NCI-H510A (cell line): Measurements from ENCODE around the gene ADAMTS18.
A peak's percentile ranks its signal among the peaks of the same experiment; 100 is the strongest.

Experiments
- DNase-seq: peaks from one replicate; lab custom pipeline; 2025; lab: John Stamatoyannopoulos, UW

ADAMTS18 gene

DNA sequence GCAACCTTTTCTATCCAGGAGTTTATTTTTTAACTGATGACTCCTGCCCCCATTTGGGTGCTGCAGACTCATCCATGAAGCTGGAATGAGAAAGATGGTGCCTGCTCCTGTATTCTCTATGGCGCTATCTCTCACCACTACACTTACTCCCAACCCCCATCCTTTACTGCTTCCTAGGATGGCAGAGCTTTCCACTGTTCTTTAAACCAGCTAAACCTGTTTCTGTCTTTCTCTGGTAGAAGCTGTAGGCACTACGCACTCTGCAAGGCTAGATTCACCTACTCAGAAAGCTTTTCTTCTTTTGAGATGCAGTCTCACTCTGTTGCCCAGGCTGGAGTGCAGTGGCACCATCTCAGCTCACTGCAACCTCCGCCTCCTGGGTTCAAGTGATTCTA, 47.0 kb downstream of the ADAMTS18 start:
- DNase-seq: peak; percentile 71

DNA sequence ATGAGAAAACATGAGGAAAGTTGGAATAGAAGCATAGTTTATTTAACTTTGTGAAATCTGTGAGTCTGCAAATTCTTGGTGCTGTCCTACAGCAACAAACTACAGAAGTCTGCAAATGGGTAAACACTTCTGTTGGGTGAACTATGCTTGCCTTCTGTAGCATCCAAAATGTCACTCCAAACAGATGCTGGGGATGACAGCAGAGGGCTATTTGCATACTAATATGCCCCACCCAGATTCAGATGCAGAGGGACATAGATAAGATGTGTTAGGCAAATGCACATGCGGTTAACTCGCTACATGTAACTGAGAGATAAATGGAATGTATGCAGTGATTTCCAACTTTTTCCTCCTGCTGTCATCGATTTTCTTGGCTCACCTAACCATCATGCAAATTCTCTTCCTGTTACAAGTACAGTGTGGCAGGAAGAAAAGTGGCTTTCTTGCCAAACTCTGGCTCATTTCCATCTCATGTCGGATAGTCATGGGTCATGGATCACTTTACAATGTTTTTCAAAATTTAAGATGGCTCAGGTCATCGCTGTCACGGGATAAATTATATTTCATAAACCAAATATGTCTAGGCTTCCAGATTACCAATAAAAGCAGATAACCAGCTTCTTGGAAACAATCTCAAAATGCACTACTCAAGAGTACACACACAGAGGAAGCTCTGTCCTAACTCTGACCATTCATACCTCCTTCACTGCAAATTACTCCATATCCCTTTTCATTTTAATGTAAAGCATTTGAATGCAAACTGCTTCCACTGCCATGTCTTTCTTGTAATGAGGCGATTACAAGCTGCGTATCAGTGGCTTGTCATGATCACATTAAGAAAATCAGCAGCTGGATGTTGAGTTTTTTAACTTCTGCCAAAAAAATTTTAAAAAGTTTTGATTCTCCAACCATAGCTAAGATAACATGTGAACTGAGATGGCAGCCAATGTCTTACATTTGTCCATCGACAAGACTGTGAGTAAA, 47.7 kb downstream of the ADAMTS18 start:
- DNase-seq: no peak

DNA sequence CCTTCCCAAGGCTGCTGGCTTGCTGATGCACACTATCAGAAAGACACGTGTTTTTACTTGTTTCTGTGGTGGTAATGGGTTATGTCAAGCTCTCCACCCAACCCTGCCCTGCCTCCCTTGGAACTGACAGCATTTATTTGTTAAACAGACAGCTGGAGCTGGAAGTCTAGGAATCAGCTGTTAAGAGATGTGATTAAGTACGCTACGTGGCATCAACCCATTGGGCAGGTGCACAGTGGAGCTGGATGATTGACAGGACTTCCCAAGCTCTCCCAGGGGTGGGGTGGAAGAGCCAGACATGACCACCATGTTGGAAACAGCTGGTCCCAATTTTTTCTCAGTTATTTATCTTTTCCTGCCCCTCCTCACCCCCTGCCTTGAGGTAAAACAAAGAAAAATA, 49.4 kb downstream of the ADAMTS18 start:
- DNase-seq: no peak

DNA sequence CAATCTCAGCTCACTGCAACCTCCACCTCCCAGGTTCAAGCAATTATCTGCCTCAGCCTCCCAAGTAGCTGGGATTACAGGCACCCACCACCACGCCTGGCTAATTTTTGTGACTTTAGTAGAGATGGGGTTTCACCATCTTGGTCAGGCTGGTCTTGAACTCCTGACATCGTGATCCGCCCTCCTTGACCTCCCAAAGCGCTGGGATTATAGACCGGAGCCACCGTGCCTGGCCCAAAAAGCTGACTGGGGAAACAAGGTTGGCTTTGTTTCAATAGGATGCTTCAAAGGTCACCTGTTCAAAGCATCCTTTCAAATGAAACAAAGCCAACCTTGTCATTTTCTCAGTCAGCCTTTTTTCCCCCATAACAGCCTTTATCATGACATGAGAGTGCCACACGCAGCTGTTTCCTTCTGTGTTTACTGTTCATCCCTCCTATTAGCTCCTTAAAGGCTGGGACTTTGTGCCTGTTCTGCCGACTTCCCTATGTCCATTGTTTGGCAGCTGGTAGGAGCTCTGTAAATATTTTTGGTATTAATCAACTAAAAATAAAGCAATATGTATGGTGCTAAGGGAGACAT, 51.1 kb downstream of the ADAMTS18 start:
- DNase-seq: no peak

DNA sequence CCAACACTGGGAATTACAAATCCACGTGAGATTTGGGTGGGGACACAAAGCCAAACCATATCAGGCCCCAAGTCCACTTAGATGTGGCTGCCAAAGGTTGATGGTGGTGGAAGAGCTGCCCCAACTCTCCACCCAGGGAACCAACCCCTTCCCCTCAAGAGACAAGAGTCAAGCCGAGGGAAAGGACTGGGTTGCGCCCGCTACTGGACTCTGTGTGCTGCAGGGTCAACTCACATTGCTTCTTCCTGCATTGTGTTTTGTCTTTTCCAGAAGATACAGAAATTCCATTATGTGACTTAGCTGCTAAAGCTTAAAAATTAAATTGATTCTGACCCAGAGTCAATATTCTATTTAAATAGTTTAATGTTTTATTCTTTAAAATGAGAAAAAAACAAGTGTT, 58.5 kb downstream of the ADAMTS18 start:
- no peak for DNase-seq

DNA sequence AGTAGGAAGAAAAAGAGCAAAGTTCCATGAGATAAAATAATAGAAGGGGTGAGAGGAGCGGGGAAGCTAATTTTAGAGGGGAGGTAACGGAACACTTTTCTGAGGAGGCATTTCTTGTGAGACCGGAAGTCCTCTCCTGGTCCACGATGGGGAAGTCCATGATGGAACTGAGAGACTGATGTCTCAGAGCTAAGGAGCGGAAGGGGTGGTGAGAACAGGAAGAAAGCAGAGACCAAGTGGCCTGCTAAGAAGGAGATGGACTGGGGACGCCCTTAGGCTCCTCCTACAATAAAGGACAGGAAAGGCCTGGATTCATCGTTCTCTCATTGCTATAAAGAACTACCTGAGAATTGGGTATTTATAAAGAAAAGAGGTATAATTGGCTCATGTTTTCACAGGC, 59.4 kb downstream of the ADAMTS18 start:
- no peak for DNase-seq

DNA sequence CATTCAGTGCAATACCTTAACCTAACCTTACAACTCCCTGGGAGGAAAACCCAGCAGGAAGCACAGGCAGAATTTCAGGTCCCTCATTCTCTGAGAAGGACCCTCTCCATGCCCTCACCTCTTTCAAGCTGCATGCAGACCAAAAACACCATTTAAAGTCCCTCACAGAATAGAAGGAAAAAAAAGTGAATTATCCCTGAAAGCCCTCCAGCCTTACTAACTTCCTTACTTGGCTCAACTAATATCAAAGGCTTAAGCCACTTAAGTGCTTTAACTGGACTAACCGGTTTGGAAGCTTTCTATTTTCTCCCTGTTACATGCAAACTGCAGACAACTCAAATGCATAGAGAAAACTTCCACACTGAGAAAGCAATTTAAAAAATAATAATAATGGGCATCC, 60.5 kb downstream of the ADAMTS18 start:
- DNase-seq: peak; percentile 52

DNA sequence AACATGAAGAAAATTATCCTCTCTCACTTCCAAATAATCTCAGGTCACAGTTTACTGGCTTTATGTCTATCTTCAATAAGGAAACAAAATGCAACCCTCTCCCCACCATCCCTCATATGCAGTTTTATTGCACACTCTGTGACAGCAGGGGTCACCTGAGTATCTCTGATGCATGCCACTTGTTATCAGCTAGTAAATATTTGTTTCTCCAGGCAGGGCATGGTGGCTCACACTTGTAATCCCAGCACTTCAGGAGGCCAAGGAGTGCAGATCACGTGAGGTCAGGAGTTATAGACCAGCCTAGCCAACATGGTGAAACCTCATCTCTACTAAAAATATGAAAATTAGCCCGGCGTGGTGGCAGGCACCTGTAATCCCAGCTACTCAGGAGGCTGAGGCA, 61.1 kb downstream of the ADAMTS18 start:
- DNase-seq: peak; percentile 66

DNA sequence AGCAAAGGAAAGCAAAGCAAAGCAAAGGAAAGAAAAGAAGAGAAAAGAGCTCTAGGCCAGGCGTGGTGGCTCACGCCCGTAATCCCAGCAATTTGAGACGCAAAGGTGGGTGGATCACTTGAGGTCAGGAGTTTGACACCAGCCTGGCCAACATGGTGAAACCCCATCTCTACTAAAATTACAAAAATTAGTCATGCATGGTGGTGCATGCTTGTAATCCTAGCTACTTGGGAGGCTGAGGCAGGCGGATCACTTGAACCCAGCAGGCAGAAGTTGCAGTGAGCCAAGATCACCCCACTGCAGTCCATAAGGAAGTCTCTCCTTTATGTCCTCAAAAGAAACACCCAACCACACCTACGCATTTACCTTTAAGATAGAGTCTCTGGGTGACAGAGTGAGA, 70.1 kb downstream of the ADAMTS18 start:
- DNase-seq: no peak

DNA sequence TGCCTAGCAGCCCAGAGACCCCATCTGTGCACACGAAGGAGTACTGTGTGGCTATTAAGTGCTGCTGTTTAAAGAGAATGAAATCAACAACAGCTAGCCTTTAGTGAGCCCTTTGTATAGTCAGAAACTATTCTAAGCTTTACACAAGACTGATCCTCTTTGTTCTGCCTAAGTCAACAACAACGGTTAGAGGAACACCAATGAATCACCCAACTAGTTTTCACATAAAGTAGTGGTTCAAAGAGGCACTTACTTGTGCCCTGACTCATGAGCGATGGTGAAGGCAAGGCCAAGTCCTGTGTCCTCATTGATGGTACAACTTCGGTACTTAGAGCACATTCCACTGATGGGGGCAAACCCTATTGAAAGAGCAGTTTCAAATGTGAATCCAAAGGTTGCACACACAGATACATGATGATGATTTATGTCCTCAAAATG, 75.8 kb downstream of the ADAMTS18 start:
- peak; percentile 63 for DNase-seq

DNA sequence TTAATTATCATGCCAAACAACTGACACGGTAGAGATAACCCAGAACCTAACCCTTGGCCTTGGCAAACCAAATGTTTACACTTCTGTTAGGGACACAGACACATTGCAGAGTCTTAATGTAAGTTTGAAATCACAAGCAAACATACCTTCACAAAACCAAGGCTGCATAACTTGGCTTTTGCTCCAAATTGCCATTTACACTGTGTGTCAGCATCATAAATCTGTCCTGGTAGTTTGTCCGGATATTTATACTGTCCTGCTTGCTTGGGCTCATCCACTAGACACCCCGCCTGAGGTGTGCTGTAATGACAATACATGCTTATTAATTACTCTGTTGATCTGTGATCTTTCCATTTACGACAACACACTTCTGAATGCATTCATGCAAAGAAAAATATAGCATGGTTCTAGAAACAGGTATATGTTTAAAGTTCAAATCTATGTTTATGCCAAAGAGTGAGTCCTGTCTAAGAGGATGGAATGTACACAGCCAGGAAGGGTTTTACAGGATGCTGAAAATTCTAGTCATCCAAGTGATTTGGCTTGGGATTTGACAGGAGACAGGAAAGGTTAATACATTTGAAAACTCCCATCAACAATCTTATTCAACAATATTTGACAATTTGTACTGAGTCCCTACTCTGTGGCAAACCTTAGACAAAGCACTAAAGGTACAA, 81.1 kb downstream of the ADAMTS18 start:
- DNase-seq: no peak

DNA sequence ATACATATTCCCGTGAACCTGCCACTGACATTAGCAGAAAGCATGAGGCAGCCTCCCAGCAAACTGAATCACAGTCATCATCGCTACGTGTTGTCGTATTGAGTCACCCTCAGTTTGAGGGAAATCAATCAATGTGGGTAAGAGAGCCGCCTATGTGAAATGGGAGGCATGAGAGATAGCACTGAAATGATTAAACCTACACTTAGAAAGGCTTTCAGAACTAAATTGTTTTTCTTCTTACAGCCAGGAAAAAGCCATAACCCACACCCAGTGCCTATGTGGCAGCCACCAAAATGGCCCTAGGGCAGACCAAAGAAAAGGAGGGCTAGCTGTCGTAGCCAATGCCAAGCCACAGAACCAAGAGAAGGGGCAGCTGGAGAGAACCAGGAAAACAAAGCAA, 90.5 kb downstream of the ADAMTS18 start:
- no peak for DNase-seq

DNA sequence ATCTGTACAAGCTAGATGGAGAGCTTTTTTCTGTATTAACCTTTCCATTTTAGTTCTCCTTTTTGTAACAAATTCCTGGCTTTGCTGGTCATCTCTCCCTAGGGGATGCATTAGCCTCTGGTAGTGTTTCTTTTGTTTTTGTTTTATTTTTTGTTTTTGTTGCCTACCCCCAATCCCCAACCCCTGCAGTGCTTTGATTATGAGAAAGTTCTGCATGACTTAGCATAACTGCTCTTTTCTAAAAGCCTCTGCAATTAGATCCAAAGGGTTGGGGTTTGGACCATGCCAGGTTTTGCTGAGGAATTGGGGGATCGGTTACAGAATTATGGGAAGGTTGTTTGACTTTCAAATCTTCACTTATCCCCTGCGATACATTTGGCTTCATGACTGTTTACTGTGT, 98.2 kb downstream of the ADAMTS18 start:
- no peak for DNase-seq

DNA sequence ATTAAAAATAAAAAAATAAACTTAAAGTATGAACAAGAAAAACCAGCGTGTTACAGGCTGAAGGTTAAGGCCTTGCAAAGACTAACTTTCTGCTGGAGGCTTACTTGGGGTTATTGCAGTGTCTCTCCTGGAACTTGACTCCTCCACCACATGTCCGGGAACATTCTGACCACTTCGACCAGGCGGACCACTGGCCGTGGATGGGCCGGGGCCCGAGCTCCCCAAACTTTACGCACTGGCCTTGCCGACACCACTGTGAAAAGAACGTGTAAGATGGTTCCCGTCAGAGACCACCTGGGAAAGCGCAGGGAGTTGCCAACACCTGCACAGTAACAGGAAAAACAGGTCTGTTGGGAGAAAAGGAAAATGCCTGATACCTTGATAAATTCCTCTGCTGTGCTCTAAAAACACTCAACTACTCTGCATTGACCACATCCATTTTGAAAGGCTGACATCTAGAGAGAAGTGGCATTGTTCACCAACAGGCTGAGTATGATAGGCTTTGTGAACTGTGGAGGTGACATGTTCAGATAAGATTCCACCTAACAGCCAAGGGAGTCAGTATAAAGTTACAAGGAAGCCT, 99.1 kb downstream of the ADAMTS18 start:
- DNase-seq: no peak

DNA sequence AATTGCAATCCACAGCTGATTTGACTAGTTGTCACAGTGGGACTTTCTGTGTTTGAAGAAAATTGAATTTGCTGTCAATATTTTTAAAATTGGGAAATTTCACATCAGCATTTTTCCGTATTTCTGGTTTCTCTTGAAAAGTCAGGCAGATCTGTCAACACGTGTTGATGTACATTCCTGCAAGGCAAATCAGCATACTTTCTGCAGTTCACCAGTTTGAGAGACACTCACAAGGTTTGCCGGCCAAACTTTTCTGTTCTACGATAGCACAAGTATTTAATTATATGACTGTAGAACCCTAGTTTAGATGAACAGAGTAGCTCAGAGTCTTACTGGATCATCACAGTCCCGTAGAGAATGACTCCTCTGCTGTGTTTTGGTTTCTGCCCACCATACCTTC, 102.0 kb downstream of the ADAMTS18 start:
- no peak for DNase-seq

DNA sequence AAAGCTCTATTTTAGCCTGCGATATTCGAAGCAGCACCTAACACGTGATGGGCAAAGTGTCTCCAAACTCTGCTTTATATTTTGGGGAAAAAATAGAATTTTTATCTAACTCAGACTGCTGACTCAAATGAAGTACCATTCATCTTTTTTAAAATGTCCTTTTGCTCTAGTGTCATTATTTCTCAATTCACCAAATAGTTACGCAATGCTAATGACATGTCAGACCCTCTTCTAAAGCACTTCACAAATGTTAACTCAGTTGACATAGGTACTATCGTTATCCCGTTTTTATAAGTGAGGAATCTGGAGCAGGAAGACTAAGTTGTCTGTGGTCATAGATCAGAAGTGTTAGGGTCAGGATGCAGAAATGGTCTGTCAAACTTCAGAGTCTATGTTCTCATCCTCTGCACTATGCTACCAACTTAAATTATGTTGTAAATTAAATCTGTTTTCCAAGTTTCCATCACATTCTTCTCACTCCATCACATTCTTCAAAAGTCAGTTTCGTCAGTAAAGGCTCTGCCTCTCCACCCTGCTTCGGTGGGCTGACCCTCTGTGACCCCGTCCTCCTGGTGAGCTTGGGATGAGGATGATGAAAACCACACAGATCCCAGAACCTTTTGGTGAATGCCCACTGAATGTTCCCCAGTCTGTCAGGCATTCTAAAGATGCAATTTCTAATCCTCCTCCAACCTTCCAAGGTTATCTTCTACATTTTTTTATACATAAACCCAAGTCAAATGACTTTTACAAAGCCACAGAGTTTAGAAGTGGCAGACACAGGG, 102.8 kb downstream of the ADAMTS18 start:
- DNase-seq: no peak

DNA sequence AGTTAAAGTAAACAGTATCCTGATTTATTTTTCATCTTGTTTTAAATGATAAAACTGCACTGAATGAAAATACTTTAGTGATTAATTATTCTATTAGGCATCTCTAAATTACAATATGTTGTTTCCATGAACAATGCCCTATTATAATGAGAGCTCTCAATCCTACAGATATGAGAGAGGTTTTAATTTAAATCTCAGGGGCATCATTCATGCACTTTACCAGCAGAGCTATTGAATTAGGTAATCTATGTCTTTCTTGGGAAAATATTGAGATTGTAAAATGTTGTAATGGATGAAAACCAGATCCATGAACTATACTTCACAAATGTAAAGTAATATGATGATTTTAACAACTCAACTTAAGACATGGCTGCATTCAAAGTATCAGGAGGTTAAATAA, 103.8 kb downstream of the ADAMTS18 start:
- DNase-seq: no peak

DNA sequence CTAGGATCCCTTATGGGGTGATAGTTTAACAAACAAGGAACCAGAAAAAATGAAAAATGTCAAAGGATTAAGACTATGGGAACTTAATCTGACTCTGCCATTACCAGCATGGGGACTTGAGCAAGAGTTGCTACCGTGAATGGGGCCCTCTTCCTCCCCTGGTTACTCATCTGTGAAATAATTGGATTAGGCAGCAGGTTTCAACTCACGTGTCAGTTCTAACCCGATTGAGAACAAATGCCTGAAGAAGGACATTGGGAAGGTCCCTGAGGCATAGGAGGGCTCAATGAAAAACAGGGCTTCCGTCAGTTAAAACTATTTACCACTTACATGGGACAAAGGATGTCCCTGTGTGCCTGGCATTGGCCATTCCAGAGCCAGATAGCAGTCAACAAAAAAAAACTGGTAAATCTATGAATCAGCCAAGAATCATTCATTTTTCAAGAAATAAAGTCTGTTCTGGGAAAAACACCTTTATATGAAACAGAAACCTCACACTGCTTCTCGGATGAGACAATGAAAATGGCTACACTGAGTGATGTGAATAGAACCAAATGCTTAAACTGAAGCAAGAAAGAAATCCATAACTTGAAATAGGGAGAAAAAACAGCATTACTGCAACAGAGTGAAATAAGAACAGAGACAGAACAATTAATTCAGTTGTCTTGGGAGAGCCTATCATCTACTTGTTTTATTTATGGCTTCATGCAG, 104.3 kb downstream of the ADAMTS18 start:
- no peak for DNase-seq

DNA sequence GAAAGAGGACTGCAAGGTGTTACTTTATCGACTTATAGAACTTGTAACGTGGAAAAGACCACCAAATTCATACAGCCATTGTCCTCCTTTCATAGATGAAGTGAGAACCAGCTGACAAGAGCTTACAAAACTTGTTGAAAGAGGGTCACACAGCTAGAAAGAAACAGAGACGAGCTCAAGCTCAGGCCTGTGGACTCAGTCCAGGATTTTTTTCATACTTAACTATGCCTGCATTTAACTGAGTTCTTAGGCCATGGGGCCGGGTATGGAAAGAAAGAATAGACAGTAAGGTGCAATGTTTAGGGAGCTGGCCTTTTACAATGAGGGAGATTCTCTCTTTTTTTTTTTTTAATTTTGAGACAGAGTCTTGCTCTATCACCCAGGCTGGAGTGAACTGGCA, 106.1 kb downstream of the ADAMTS18 start:
- DNase-seq: no peak

DNA sequence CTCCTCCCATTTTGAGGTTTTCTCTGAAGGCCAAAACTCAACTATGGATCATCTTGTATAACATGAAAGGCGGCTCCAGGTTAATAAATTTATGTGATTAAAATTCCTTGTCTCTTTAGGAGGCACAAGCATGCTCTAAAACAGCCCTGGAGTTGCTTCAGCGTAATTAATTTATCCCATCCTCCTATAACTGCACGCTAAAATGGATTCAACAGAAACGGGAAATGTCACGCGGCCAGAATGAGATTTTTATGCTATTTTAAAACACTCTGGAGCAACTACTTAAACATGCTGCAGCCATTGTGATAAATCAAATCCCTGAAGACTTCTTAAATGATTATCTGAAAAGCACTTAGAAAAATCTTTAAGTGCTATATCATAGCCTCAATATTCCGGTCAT, 106.6 kb downstream of the ADAMTS18 start:
- DNase-seq: no peak

DNA sequence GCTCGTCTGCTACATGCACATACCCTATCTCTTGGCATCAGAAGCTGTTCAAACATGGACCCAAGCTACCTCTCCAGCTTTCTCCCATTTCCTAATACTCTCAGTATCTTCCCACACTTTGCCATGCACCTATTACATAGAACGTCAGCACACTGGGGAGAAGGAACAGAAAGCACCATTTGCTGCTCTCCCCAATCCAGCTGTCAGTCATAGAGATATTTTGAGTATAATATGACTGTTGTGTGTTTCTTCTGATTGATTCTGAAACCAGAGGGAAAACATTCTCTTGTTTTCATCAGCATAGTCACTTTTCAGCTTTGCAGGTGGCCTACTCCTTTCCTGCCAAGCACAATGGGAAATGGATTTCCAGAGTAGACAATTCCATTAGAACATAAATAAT, 107.1 kb downstream of the ADAMTS18 start:
- DNase-seq: no peak
